Fibroblast of lung (primary cell): ENCODE results near the gene ATRIP. TPM values are rescaled to one million over a fixed set of nuclear protein-coding genes. Genes with fewer than 3 reads are reported as not detected.

Experiments used
- DNase-seq, 2 donors: peaks; one replicate each; pipeline versions ENCODE4 v3.0.0 to v3.0.0-alpha.2; 2010; ENCODE audit warnings: low read depth in 2 of 2
- H2AFZ ChIP-seq: 2 replicates; pipeline ENCODE4 v1.5.1; 2012; ENCODE audit warnings: low read length, control low read depth, inconsistent platforms
- H3K27ac ChIP-seq: 2 replicates; pipeline ENCODE4 v1.5.1; 2011; ENCODE audit warnings: low read length, control low read depth; ENCODE audit not compliant: insufficient read depth
- H3K27me3 ChIP-seq: 2 replicates; pipeline ENCODE4 v1.5.1; 2011; ENCODE audit warnings: mild to moderate bottlenecking, low read length; ENCODE audit not compliant: control insufficient read depth, insufficient read depth
- H3K36me3 ChIP-seq: 2 replicates; pipeline ENCODE4 v1.5.1; 2011; ENCODE audit warnings: low read length; ENCODE audit not compliant: control insufficient read depth, insufficient read depth
- H3K4me1 ChIP-seq: 2 replicates; pipeline ENCODE4 v1.5.1; 2011; ENCODE audit warnings: low read length; ENCODE audit not compliant: control insufficient read depth, insufficient read depth; ENCODE audit errors: extremely low read depth
- H3K4me2 ChIP-seq: 2 replicates; pipeline ENCODE4 v1.5.1; 2011; ENCODE audit warnings: low read length, control low read depth; ENCODE audit not compliant: insufficient read depth; ENCODE audit errors: extremely low read depth
- H3K4me3 ChIP-seq, 4 experiments: fragments of 200-600 bp in 1 of 4; sonication (generic) in 1 of 4; replicated peaks in 1 of 4; 2 replicates each; pipeline ENCODE4 v1.5.1; 2011 to 2016; ENCODE audit warnings: low read length in 4 of 4, low read depth in 3 of 4, mild to moderate bottlenecking in 3 of 4, control low read depth in 2 of 4, inconsistent platforms in 1 of 4, mixed read lengths in 1 of 4; ENCODE audit not compliant: insufficient read depth in 1 of 4; ENCODE audit errors: control extremely low read depth in 1 of 4
- H3K79me2 ChIP-seq: 2 replicates; pipeline ENCODE4 v1.5.1; 2012; ENCODE audit warnings: mild to moderate bottlenecking, low read length, inconsistent platforms; ENCODE audit not compliant: control insufficient read depth, insufficient read depth
- H3K9ac ChIP-seq: 2 replicates; pipeline ENCODE4 v1.5.1; 2011; ENCODE audit warnings: mild to moderate bottlenecking, low read length, control low read depth; ENCODE audit not compliant: insufficient read depth
- H3K9me3 ChIP-seq: 2 replicates; pipeline ENCODE4 v1.5.1; 2012; ENCODE audit warnings: low read depth, low read length; ENCODE audit not compliant: control insufficient read depth, insufficient read depth
- H4K20me1 ChIP-seq: 2 replicates; pipeline ENCODE4 v1.5.1; 2011; ENCODE audit warnings: low read length; ENCODE audit not compliant: control insufficient read depth, insufficient read depth; ENCODE audit errors: extremely low read depth
- CTCF ChIP-seq, 2 donors: IDR thresholded peaks in 1 of 2; conservative IDR thresholded peaks in 1 of 2; 1 replicate in 1 of 2; 2 replicates in 1 of 2; pipeline ENCODE4 v1.5.1; 2011 to 2012; ENCODE audit warnings: low read length in 2 of 2, control low read depth in 1 of 2, inconsistent platforms in 1 of 2, low read depth in 1 of 2, mild to moderate bottlenecking in 1 of 2
- EZH2 ChIP-seq: IDR thresholded peaks from 2 replicates; pipeline ENCODE4 v1.5.1; 2012; ENCODE audit warnings: low read length, control low read depth, mild to moderate bottlenecking; ENCODE audit errors: missing control alignments
- polyA plus RNA-seq, 2 donors: library from polyadenylated mRNA; depleted of rRNA in 1 of 2; stranded (reverse) in 1 of 2; unstranded in 1 of 2; fragments of >200 nt; gene quantifications; 2 replicates each; pipeline ENCODE4 v1.2.1, GENCODE V29; 2011 to 2012; ENCODE audit warnings: missing spikeins in 1 of 2
- total RNA-seq: library from RNA; depleted of rRNA; stranded (reverse); fragments of >200 nt; gene quantifications from 2 replicates; pipeline ENCODE4 v1.2.1, GENCODE V29; 2014

Gene ATRIP
- total and polyA plus RNA-seq, 2 donors (not counting 1 experiment from before 2014, with no cell fraction given), result 3.0 to 5.0 TPM

GRCh38 chr3:48465531-48466378 lies 19.2 kb downstream of the ATRIP start:
- Histone ChIP-seq H3K9me3 (no peaks in the 10 kb centered on the region), H3K27ac (peak overlapping the region; percentile 100), H3K36me3 (peaks cover 34% of the 10 kb centered on the region), H3K27me3 (no peaks in the 10 kb centered on the region), H4K20me1 (no peaks in the 10 kb centered on the region), H2AFZ (peak overlapping the region; percentile 10), H3K4me2 (peak overlapping the region; percentile 91), H3K4me3 (peak overlapping the region; percentile 50 to 66 (median 64)), H3K9ac (peak overlapping the region; percentile 97), H3K79me2 (peaks cover 43% of the 10 kb centered on the region), H3K4me1 (peaks cover 27% of the 10 kb centered on the region)
- TF ChIP-seq CTCF (conservative IDR thresholded peaks at IDR 0.05 in 1 of 2, IDR thresholded peaks at IDR 0.05 in 1 of 2; ENCODE audit: low read depth in 1 of 2, low read length in 2 of 2), result peak; percentile 67 to 76
- no peak for TF ChIP-seq EZH2
- DNase-seq, result peak; percentile 100

DNA sequence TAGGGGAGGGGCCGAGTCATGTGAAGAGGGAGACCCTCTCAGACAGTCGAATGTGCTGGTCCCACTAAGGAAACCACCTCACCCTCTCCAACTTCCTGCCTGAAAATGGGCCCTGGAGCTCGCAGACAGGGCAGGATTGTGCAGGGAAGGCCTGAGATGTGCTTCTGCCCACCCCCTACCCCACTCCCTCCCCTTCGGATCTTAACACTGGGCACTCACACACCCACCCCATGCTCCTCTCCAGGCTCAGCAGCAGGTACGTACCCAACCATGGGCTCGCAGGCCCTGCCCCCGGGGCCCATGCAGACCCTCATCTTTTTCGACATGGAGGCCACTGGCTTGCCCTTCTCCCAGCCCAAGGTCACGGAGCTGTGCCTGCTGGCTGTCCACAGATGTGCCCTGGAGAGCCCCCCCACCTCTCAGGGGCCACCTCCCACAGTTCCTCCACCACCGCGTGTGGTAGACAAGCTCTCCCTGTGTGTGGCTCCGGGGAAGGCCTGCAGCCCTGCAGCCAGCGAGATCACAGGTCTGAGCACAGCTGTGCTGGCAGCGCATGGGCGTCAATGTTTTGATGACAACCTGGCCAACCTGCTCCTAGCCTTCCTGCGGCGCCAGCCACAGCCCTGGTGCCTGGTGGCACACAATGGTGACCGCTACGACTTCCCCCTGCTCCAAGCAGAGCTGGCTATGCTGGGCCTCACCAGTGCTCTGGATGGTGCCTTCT lies 20.0 kb downstream of the ATRIP start:
- Histone ChIP-seq H3K9me3 (no peaks in the 10 kb centered on the region), H3K27ac (peak overlapping the region; percentile 100), H3K36me3 (peaks cover 34% of the 10 kb centered on the region), H3K79me2 (peaks cover 50% of the 10 kb centered on the region), H3K4me2 (peak overlapping the region; percentile 91), H2AFZ (no peak overlapping the region), H3K27me3 (no peaks in the 10 kb centered on the region), H3K4me3 (peak overlapping the region; percentile 50 to 66 (median 64)), H3K9ac (peak overlapping the region; percentile 97), H4K20me1 (no peaks in the 10 kb centered on the region), H3K4me1 (peaks cover 27% of the 10 kb centered on the region)
- no peak for DNase-seq
- TF ChIP-seq CTCF (conservative IDR thresholded peaks at IDR 0.05 in 1 of 2, IDR thresholded peaks at IDR 0.05 in 1 of 2; ENCODE audit: low read depth in 1 of 2, low read length in 2 of 2), result no peak
- no peak for TF ChIP-seq EZH2

GRCh38 chr3:48467110-48467454 lies 20.5 kb downstream of the ATRIP start:
- TF ChIP-seq CTCF (conservative IDR thresholded peaks at IDR 0.05 in 1 of 2, IDR thresholded peaks at IDR 0.05 in 1 of 2; ENCODE audit: low read depth in 1 of 2, low read length in 2 of 2) (no peak), EZH2 (no peak)
- DNase-seq, result no peak
- no peaks in the 10 kb centered on the region for H3K9me3 ChIP-seq
- H3K4me2 ChIP-seq, result peak overlapping the region; percentile 91
- H3K27ac ChIP-seq, result peak overlapping the region; percentile 100
- H2AFZ ChIP-seq, result no peak overlapping the region
- peak overlapping the region; percentile 97 for H3K9ac ChIP-seq
- H3K4me1 ChIP-seq, result peaks cover 27% of the 10 kb centered on the region
- H4K20me1 ChIP-seq, result no peaks in the 10 kb centered on the region
- H3K79me2 ChIP-seq, result peaks cover 55% of the 10 kb centered on the region
- H3K36me3 ChIP-seq, result peaks cover 34% of the 10 kb centered on the region
- H3K4me3 ChIP-seq, result peak overlapping the region in 3 of 4 experiments; percentile 50 to 66 (median 66)
- H3K27me3 ChIP-seq, result no peaks in the 10 kb centered on the region
